ENCODE results near the gene ACVR2A. TPM values are rescaled to one million over a fixed set of nuclear protein-coding genes. Genes with fewer than 3 reads are reported as not detected.

ACVR2A gene
- polyA plus RNA-seq, 1 of the 3 experiments (the other 2 are of a cell fraction), result 1.6 TPM

DNA sequence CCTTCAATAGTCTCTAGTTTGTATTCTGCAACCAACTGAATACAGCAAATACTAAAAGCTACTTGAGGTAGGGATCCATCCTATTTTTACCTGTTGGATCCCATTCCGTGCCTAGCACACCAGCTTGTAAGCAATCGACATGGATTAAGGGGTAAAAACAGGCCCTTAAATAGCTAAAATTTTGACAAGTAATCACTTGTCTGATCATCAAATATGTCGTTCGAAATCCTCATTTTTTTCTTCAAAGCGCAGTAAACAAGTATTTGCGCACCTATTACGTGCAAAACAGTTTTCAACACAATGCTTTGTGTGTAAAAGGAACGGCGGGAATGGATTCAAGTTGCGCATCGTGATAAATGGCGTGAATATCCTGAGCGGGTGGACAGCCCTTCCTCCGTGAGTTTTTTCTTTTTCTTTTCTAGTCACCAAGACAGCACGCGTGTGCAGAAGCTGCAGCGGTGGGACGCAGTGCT lies 1.4 kb upstream of the ACVR2A start:
- Histone ChIP-seq H3K4me2 (peak overlapping the region; percentile 89), H3K36me3 (replicated peaks in 1 of 2; ENCODE audit: control insufficient read depth in 1 of 2, insufficient read depth in 2 of 2, low read length in 1 of 2) (no peaks in the 10 kb centered on the region), H3K27me3 (ENCODE audit: insufficient read depth) (no peaks in the 10 kb centered on the region; the same call in 1 of the 2 replicates), H4K20me1 (ENCODE audit: insufficient read depth) (no peaks in the 10 kb centered on the region; the same call in 1 of the 2 replicates), H3K27ac (ENCODE audit: low read depth in 2 of 2, low read length in 1 of 2) (peak overlapping the region; percentile 92 to 96), H3K79me2 (ENCODE audit: insufficient read depth) (peaks cover 31% of the 10 kb centered on the region), H3K9me2 (no peaks in the 10 kb centered on the region), H2AFZ (ENCODE audit: low read depth) (peak overlapping the region; percentile 96), H3K9me3 (no peaks in the 10 kb centered on the region), H3K4me3 (ENCODE audit: low read depth in 2 of 2, low read length in 1 of 2) (peak overlapping the region; percentile 77 to 86), H3F3A (replicated peaks; ENCODE audit: insufficient read depth) (no peaks in the 10 kb centered on the region), H3K4me1 (ENCODE audit: control insufficient read depth in 1 of 2, insufficient read depth in 2 of 2, low read depth in 1 of 2, low read length in 1 of 2) (peaks cover 0 to 8% of the 10 kb centered on the region in 2 experiments; a peak in 2 of 4 replicates), H3K9ac (peak overlapping the region; percentile 94)
- ChIA-PET CTCF (interaction anchor here (0.7 to 2.3 kb wide), 3 partner anchors 10 to 67 kb away, joined by 3 to 13 read pairs (median 4); no protein-coding TSS in a partner anchor), POLR2A (interaction anchor here (0.7 to 1.6 kb wide), 6 partner anchors 16 to 502 kb away, joined by 3 to 7 read pairs (median 3); no protein-coding TSS in a partner anchor)
- no peak for DNase-seq
- WGBS (ENCODE audit: low lambda C conversion rate), result 12% methylated on average over 18 of the region's 18 CpGs
- peak; percentile 56; the same call in 1 of the 2 replicates for TF ChIP-seq MXI1 (IDR thresholded peaks at IDR 0.05; ENCODE audit: low read depth, low read length)
- no peak for TF ChIP-seq YY1 (IDR thresholded peaks at IDR 0.05; ENCODE audit: low read depth)
- TF ChIP-seq RAD21 (IDR thresholded peaks at IDR 0.05; ENCODE audit: low read length), result no peak
- TF ChIP-seq, protein P1, sequence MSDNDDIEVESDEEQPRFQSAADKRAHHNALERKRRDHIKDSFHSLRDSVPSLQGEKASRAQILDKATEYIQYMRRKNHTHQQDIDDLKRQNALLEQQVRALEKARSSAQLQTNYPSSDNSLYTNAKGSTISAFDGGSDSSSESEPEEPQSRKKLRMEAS (IDR thresholded peaks at IDR 0.05; ENCODE audit: low read depth), result peak; percentile 43; the same call in 1 of the 2 replicates

DNA sequence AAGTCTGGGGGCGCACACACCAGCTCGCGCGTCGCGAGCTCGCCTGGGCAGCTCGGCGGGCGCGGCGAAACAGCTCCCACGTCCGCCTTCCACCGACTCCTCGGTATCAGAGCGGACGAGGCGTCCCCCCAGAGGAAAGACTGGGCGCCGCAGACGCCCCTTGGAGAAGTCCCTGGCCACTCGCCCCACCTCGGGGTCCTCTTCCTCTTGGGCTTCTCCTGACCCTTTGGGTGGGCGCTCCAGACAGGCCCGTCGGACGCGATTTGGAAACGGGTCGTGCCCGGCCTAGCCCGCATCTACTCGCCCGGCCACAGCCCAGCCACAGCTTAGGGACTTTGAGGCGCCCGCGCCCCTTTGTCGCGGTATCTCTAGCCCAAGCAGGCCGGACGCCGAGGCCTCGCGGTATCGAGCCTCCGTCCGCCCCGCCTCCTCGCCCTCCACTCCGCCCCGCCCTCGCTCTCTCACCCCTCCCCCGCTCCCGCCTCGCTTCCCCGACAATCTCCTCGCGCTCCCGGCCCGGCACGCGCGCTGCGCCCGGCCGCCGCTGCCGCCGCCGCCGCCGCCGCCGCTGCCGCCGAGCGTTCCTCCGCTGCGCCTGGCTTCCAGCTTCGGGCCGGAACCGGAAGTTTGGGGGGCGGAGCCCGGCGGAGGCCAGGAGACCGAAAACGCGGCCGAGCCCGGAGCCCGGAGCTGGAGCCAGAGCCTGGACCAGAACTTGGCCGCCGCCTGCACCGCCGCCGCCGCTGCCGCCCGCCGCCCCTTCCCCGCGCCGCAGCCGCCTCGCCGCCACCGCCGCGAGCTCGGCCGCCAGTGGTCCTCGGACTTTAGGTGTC lies 749 bp upstream of the ACVR2A start:
- no peaks in the 10 kb centered on the region for H3K36me3 ChIP-seq (replicated peaks in 1 of 2; ENCODE audit: control insufficient read depth in 1 of 2, insufficient read depth in 2 of 2, low read length in 1 of 2)
- H3K79me2 ChIP-seq (ENCODE audit: insufficient read depth), result peaks cover 36% of the 10 kb centered on the region
- H2AFZ ChIP-seq (ENCODE audit: low read depth), result peak overlapping the region; percentile 96
- H3F3A ChIP-seq (replicated peaks; ENCODE audit: insufficient read depth), result no peaks in the 10 kb centered on the region
- peak overlapping the region; percentile 92 to 96 for H3K27ac ChIP-seq (ENCODE audit: low read depth in 2 of 2, low read length in 1 of 2)
- CTCF ChIA-PET, result interaction anchor here (0.7 to 2.3 kb wide), 5 partner anchors 10 to 70 kb away, joined by 3 to 13 read pairs (median 3); no protein-coding TSS in a partner anchor
- TF ChIP-seq EP300 (IDR thresholded peaks at IDR 0.05; ENCODE audit: borderline replicate concordance in 1 of 2, low read depth in 1 of 2, low read length in 1 of 2), result peak in 1 of 2 experiments; percentile 27; a peak in 1 of 4 replicates
- no peak for TF ChIP-seq RCOR1 (IDR thresholded peaks at IDR 0.05; ENCODE audit: low read length)
- TF ChIP-seq, protein P1 (IDR thresholded peaks at IDR 0.05; ENCODE audit: low read depth), result peak; percentile 30; the same call in 1 of the 2 replicates
- TF ChIP-seq YY1 (IDR thresholded peaks at IDR 0.05; ENCODE audit: low read depth), result 0 out of 2 replicates have a peak, but pooled peaks have one; percentile 15
- peak; percentile 98 for TF ChIP-seq CHD2 (IDR thresholded peaks at IDR 0.05; ENCODE audit: low read length, partially characterized antibody)
- TF ChIP-seq ELF1 (IDR thresholded peaks at IDR 0.05), result peak; percentile 22; the same call in 1 of the 2 replicates
- peak; percentile 18; the same call in 1 of the 2 replicates for TF ChIP-seq RAD21 (IDR thresholded peaks at IDR 0.05; ENCODE audit: low read length)
- TF ChIP-seq TEAD4 (IDR thresholded peaks at IDR 0.05; ENCODE audit: borderline replicate concordance, insufficient read depth), result no peak
- peak; percentile 34; the same call in 1 of the 2 replicates for TF ChIP-seq SIN3A (IDR thresholded peaks at IDR 0.05; ENCODE audit: borderline replicate concordance, low read depth, low read length)
- no peak for TF ChIP-seq EZH2phosphoT487 (IDR thresholded peaks at IDR 0.05; ENCODE audit: borderline replicate concordance, low read depth)
- TF ChIP-seq RFX5 (IDR thresholded peaks at IDR 0.05; ENCODE audit: low read length), result no peak
- TF ChIP-seq, protein P2, sequence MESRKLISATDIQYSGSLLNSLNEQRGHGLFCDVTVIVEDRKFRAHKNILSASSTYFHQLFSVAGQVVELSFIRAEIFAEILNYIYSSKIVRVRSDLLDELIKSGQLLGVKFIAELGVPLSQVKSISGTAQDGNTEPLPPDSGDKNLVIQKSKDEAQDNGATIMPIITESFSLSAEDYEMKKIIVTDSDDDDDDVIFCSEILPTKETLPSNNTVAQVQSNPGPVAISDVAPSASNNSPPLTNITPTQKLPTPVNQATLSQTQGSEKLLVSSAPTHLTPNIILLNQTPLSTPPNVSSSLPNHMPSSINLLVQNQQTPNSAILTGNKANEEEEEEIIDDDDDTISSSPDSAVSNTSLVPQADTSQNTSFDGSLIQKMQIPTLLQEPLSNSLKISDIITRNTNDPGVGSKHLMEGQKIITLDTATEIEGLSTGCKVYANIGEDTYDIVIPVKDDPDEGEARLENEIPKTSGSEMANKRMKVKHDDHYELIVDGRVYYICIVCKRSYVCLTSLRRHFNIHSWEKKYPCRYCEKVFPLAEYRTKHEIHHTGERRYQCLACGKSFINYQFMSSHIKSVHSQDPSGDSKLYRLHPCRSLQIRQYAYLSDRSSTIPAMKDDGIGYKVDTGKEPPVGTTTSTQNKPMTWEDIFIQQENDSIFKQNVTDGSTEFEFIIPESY (IDR thresholded peaks at IDR 0.05; ENCODE audit: borderline replicate concordance, low read depth), result peak; percentile 93
- TF ChIP-seq, protein P3, sequence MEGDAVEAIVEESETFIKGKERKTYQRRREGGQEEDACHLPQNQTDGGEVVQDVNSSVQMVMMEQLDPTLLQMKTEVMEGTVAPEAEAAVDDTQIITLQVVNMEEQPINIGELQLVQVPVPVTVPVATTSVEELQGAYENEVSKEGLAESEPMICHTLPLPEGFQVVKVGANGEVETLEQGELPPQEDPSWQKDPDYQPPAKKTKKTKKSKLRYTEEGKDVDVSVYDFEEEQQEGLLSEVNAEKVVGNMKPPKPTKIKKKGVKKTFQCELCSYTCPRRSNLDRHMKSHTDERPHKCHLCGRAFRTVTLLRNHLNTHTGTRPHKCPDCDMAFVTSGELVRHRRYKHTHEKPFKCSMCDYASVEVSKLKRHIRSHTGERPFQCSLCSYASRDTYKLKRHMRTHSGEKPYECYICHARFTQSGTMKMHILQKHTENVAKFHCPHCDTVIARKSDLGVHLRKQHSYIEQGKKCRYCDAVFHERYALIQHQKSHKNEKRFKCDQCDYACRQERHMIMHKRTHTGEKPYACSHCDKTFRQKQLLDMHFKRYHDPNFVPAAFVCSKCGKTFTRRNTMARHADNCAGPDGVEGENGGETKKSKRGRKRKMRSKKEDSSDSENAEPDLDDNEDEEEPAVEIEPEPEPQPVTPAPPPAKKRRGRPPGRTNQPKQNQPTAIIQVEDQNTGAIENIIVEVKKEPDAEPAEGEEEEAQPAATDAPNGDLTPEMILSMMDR (IDR thresholded peaks at IDR 0.05), result peak; percentile 35; the same call in 1 of the 2 replicates
- peak; percentile 43 for TF ChIP-seq POLR2AphosphoS5 (IDR thresholded peaks at IDR 0.05; ENCODE audit: low read depth, low read length)
- TF ChIP-seq MXI1 (IDR thresholded peaks at IDR 0.05; ENCODE audit: low read depth, low read length), result 0 out of 2 replicates have a peak, but pooled peaks have one; percentile 10
- peak; percentile 47 for TF ChIP-seq TAF1 (IDR thresholded peaks at IDR 0.05; ENCODE audit: borderline replicate concordance, low read depth, low read length)
- TF ChIP-seq GABPA (IDR thresholded peaks at IDR 0.05; ENCODE audit: low read depth), result peak; percentile 79
- peak overlapping the region; percentile 89 for H3K4me2 ChIP-seq
- no peaks in the 10 kb centered on the region; the same call in 1 of the 2 replicates for H3K27me3 ChIP-seq (ENCODE audit: insufficient read depth)
- H4K20me1 ChIP-seq (ENCODE audit: insufficient read depth), result no peaks in the 10 kb centered on the region; the same call in 1 of the 2 replicates
- H3K4me3 ChIP-seq (ENCODE audit: low read depth in 2 of 2, low read length in 1 of 2), result peak overlapping the region; percentile 77 to 86
- no peaks in the 10 kb centered on the region for H3K9me2 ChIP-seq
- H3K9me3 ChIP-seq, result no peaks in the 10 kb centered on the region
- DNase-seq, result peak; percentile 95
- POLR2A ChIA-PET, result interaction anchor here (0.7 to 1.6 kb wide), 7 partner anchors 12 to 503 kb away, joined by 3 to 7 read pairs (median 3); no protein-coding TSS in a partner anchor
- WGBS (ENCODE audit: low lambda C conversion rate), result 1% methylated on average over 15 of the region's 113 CpGs
- H3K4me1 ChIP-seq (ENCODE audit: control insufficient read depth in 1 of 2, insufficient read depth in 2 of 2, low read depth in 1 of 2, low read length in 1 of 2), result peaks cover 0 to 8% of the 10 kb centered on the region in 2 experiments; a peak in 2 of 4 replicates
- H3K9ac ChIP-seq, result peak overlapping the region; percentile 94

Data from SK-N-SH (cell line).